Measurements from ENCODE around the gene SRP19.
"Not testable (repeated sequence)": the region's sequence is repeated elsewhere in the genome, so short reads cannot be mapped to it uniquely, and the experiment has no call there.

The SRP19 gene

DNA sequence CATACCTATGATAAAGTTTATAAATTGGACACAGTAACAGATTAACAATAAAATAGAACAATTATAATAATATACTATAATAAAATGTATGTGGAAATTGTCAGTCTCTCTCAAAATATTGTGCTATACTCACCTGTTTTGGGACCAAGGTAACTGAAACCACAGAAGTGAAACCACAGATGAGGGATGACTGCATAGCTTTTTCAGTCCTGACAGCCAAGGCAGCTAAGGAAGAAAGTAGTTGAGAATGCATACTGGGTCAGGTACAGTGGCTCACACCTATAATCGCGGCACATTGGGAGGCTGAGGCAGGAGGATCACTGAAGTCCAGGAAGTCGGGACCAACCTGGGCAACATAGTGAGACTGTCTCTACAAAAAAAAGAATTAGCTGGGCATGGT lies 8.9 kb downstream of the SRP19 start:
- in situ Hi-C loops (cut with MboI; ENCODE audit: low sequenced_read_pairs): no loop called here

DNA sequence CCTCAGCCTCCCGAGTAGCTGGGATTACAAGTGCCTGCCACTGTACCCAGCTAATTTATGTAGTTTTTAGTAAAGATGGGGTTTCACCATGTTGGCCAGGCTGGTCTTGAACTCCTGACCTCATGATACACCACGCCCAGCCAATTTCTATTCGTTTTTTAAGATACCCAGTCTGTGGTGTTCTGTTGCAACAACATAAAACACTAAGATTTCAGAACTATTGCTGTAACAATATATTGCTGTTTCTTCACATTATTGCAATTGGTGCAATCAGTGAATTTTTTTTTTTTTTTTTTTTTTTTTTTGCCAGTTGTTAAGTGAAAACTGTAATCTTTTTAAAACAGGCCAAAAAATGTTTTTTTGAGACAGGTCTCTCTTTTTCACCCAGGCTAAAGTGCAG lies 9.9 kb downstream of the SRP19 start:
- in situ Hi-C loops (cut with MboI; ENCODE audit: low sequenced_read_pairs): no loop called here

DNA sequence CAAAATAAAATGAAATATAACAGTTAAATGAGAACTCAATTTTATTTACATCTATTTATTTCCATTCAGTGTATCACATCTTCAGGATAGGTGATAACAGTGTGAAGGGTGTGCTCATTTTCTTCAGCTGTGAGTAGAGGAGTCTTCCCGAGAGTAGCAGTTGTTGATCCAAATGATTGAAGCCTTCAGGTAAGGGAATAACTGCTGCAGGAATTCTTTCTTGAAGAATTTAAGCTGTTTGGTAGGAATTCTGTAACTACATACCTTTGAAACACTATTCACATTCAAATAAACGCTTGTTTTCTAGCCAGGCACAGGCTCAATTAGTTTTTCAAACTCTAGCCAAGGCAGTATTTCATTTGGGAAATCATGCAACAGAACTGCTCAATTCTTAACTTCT lies 15.3 kb downstream of the SRP19 start:
- in situ Hi-C loops (cut with MboI; ENCODE audit: low sequenced_read_pairs): no loop called here

DNA sequence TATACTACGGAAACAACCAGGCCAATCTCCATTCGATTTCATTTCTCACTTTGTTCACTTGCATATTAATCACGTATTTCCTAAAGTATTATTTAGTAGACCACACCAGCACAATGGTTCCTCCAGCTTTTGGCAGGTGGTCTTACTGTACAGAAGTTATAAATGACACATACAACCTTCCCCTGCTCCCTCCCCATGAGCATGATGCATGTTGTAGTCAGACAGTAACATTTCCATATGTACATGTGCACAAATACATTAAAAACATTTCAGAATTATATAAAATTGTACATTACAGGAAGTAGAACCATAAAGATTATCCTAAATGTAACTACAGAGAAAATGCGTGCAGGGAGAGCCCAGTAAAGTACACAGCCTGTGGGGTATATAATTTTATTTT lies 17.0 kb downstream of the SRP19 start:
- in situ Hi-C loops (cut with MboI; ENCODE audit: low sequenced_read_pairs): no loop called here

DNA sequence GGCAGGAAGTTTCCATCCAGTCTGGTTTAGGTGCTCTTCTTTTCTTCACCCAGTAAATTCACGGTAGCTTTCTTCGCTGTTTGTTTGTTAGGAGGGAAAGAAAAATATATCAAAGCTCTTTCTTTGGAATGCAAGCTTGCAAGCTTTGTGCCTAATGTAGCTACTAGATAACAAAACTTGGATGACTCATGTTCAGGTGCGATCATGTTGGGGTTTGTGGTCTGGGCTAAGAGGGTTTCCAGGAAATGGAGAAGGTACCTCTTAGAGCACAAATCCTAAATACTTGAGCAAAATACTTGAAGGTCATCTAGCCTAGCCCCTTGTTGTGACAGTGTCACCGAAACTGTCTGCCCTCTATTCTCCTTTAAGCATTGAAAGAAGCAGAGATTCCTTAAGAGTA lies 17.7 kb downstream of the SRP19 start:
- in situ Hi-C loops (cut with MboI; ENCODE audit: low sequenced_read_pairs): no loop called here

DNA sequence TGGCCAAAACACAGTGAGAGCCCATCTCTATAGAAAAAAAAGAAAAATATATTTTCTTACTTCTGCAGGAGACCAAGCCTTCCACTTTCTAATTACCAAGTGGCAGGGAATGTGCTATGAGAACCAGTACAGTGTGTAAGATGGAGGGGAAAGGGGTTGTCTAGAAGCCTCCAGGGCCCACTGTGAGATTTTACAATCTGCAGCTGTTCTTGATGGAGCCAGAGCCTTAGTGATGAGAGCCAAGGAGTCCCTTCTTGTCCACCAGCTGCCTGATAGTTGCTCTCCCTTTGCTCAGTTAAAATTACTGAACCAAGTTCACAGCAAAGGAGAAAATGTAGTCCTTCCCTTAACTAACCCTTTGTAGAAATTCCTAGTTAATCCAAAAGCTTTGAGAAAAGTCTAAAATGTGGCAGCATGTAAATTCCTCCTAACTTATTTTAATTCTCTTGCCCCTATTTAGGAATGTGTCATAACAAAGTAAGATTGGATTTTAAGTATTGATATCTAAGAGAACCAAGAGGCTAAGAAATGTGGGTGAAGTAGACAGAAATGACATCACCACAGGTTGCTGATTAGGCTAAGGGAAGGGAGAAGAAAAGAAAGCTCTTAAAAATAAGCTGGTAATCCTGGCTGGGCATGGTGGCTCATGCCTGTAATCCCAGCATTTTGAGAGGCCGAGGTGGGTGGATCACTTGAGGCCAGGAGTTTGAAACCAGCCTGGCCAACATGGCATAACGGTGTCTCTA lies 19.3 kb downstream of the SRP19 start:
- in situ Hi-C loops (cut with MboI; ENCODE audit: low sequenced_read_pairs): no loop called here

DNA sequence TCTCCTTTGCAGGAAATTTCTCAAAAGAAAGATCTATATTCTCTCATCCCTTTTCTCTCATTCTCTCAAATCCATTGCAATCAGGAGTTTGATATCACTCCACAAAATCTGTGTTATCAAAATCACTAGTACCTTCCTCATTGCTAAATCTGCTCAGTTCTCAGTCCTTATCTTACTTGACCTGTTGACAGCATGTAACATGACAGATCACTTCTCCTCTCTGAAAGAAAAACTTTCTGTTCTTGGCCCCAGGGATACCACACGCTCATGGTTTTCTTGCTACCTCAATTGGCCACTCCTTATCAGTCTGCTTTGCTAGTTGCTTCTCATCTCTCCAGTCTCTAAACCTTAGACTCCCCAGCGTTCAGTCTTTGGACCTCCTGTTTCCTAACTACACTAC lies 22.1 kb downstream of the SRP19 start:
- in situ Hi-C loops (cut with MboI; ENCODE audit: low sequenced_read_pairs): no loop called here

DNA sequence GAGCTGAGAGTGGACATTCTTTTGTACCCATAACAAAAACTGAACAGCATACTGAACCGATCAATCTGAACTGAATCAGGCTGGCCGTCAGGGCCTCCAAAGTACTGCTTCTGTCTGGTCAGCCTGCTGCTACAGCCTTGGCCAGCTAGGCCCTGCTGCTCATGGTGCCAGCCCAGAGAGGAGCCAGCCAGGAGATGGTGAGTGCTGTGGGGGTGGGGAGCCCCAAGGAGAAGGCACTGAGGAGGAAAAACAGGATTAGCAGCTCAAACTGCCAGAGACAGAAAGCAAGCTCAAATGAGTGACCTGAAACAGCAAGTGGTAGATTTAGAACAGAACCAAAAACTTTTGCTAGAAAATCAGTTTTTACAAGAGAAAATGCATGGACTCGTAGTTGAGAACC lies 23.9 kb downstream of the SRP19 start:
- in situ Hi-C loops (cut with MboI; ENCODE audit: low sequenced_read_pairs): no loop called here

DNA sequence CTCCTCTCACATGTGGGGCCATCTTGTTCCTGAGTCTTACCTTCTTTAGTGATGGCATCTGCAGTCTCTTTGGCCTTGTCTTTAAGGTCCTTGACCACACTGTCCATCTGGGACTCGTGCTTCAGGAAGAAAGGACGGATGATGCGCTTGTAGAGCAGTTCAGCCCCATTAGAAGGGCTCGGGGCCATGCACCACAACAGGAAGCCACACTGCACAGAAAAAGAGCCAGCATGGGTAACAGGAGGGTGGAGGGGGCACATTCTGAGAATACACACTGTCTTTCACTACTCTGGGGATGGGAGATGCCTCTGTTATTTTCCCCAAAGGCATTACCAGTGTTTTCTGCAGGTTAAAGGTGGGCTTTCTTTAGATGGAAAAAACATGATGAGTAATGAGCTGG lies 25.9 kb downstream of the SRP19 start:
- in situ Hi-C loops (cut with MboI; ENCODE audit: low sequenced_read_pairs): no loop called here

DNA sequence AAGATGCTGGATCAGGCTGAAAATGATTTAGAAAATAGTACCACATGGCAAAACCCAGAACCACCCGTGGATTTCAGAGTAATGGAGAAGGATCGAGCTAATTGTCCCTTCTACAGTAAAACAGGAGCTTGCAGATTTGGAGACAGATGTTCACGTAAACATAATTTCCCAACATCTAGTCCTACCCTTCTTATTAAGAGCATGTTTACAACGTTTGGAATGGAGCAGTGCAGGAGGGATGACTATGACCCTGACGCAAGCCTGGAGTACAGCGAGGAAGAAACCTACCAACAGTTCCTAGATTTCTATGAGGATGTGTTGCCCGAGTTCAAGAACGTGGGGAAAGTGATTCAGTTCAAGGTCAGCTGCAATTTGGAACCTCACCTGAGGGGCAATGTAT lies 31.0 kb downstream of the SRP19 start:
- in situ Hi-C loops (cut with MboI; ENCODE audit: low sequenced_read_pairs): not testable (repeated sequence)

DNA sequence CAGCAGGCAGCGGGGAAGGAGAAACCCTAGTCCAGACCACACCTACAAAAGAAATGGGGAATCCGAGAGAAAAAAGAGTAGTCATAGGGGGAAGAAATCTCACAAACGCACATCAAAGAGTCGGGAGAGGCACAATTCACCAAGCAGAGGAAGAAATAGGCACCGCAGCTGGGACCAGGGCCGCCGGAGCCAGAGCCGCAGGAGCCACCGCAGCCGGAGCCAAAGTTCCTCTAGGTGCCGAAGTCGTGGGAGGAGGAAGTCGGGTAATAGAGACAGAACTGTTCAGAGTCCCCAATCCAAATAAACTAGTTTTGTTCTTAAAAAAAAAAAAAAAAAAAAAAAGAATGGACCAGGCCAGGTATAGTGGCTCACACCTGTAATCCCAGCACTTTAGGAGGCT lies 31.7 kb downstream of the SRP19 start:
- in situ Hi-C loops (cut with MboI; ENCODE audit: low sequenced_read_pairs): no loop called here

DNA sequence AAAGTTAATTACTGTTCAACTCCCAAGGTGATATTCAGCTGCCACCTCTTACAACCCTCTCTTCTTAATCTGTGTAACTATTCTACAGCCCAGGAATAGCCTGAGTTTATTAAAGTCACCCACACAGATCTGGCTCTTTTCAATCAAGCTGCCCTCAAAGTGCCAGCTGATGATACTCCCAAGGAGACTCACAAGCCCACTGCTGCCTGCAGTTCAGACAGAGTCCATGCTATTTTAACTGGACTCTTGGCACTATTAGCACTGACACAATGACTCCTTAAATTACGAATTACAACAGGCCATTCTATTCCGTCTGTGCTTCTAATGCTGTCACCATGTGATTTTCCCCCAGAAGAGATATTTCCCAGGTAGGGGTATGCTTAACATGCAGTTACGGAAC lies 34.6 kb downstream of the SRP19 start:
- in situ Hi-C loops (cut with MboI; ENCODE audit: low sequenced_read_pairs): no loop called here

DNA sequence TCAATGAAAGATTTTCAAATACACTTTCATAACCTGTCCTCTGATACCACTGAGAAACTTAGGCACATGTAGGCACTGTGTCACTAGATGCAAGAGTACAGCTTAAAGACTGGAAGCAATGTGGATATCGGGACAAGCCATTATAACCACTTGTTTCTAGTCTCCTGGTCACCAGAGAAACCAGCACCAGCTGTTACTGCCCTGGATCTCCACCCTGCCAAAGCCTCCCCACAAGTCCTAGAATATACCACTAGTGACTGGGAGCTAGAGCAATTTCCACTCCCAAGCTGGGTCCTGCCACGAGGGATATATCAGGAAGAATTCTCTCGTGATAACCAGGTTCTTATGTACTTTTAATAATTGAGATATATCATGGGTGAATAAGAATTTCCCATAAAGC lies 41.5 kb downstream of the SRP19 start:
- in situ Hi-C loops (cut with MboI; ENCODE audit: low sequenced_read_pairs): no loop called here

DNA sequence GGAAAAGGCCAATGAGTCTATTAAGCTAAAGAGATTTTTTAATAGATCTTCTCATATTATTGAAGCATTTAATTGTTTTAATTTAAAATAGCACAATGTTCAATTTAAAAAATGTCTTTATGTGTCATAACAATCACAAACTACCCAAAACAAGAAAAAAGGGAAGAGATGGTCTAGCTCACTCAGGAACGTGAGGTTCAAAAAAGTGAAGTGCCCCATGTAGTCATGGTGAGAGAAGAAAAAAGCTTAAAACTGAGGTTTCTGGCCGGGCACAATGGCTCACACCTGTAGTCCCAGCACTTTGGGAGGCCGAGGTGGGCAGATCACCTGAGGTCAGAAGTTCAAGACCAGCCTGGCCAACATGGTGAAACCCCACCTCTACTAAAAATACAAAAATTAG lies 43.9 kb downstream of the SRP19 start:
- in situ Hi-C loops (cut with MboI; ENCODE audit: low sequenced_read_pairs): not testable (repeated sequence)

DNA sequence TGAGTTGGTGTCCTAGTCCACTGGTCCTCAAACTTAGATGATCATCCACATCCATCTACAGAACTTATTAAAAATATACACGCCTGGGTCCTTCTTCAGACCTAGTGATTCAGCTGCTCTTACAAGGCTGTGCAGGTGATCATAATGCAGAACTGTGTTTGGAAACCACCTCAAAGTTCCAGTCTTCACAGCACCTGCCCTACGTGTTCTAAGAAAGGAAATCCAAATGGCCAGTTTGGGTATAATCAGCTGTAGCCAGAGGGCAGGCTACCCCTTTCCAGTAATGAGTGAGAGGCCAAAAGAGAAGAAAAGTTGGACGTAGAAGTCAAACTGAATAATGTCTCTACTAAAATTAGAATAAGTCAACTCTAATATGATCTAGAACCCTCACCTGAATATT lies 45.5 kb downstream of the SRP19 start:
- in situ Hi-C loops (cut with MboI; ENCODE audit: low sequenced_read_pairs): no loop called here

DNA sequence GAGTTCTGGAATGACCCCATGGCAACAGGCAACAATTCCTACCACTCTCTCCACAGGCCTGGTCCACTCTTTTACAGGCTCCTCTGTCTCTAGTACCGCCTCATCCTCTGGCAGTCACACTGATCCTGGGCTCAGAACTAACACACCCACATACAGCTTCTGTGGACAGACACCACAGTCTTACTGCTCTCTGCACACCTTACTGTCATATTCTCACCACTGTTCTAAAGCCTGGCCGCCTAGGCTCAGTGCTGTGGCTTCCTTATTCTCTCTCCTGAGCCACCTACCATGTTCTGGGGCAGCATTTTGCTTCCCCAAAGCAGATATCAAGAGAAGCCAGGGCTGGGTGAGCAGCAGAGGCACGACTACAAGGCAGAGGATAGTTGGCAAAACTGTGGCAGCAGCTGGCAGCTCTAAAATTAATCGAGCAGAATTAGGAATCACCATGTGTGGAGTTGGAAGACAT lies 46.1 kb downstream of the SRP19 start:
- in situ Hi-C loops (cut with MboI; ENCODE audit: low sequenced_read_pairs): no loop called here

DNA sequence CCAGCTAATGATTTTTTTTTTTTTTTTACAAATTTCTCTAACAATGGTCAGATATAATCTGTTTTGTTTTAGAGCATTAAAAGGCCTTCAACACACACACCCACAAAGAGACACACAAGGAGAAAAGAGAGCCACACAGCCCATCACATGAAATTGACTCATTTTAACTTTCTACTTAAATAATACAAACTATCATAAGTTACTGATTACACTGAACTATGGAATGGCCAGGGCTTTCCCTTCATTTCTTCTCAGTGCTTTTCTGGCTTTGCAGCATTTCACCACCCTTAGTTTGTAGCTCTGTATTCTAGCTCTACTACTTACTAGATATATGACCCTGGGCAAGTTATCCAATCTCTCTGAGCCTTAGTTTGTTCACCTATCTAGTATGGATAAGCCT lies 47.8 kb downstream of the SRP19 start:
- in situ Hi-C loops (cut with MboI; ENCODE audit: low sequenced_read_pairs): no loop called here

DNA sequence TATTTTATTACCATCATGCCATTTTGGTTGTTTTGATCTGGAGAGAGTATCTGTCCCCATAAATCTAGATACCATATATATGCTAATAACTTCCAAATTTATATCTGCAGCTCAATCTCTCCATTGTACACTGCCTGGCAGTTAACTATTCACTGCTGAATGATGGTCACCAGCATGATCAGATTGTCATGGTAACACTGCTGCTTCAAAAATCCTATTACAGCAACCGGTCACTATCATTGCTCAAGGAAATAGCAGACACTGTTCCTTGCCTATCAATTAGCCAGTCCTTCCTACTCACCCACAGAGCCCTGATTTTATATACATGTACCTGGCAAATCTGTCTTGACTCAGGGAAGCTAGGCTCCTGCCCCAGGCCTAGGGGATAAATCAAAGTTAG lies 49.4 kb downstream of the SRP19 start:
- in situ Hi-C loops (cut with MboI; ENCODE audit: low sequenced_read_pairs): no loop called here

DNA sequence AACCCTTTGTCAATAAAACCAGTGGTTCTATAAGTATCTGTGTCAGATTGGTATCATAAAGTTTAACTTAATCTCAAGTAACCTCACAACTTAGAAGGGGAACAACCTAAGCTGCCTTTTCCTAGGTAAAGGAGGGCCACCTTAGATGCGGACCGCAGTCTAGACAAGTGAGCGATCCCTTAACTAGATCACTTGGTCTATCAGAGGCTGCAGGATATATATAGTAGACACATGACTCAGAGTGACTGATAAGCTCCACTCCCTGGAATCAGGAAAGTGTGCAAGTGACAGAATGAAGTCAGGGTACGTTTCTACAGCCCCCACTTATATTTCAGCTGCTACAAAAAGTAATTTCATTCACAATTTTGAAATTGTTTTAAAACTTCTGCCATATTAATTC lies 53.5 kb downstream of the SRP19 start:
- in situ Hi-C loops (cut with MboI; ENCODE audit: low sequenced_read_pairs): no loop called here

DNA sequence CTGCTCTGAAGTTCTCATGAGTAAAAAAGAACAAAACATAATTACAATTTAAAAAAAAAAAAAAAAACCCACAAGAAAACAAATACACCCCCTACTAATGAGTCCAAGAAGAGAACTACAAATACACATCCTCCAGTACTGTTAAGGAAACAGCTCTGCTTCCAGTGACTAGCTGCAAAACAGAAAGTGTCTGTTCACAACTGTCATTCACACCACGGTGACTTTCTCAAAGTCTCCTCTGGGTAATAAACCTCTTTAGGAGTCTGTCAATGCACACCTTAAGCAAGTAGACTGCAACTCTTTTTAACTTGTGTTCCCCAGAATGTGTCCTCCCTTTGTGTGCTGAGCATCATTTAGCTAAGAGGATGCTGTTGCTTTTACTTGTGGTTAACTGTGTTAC lies 54.7 kb downstream of the SRP19 start:
- in situ Hi-C loops (cut with MboI; ENCODE audit: low sequenced_read_pairs): no loop called here

DNA sequence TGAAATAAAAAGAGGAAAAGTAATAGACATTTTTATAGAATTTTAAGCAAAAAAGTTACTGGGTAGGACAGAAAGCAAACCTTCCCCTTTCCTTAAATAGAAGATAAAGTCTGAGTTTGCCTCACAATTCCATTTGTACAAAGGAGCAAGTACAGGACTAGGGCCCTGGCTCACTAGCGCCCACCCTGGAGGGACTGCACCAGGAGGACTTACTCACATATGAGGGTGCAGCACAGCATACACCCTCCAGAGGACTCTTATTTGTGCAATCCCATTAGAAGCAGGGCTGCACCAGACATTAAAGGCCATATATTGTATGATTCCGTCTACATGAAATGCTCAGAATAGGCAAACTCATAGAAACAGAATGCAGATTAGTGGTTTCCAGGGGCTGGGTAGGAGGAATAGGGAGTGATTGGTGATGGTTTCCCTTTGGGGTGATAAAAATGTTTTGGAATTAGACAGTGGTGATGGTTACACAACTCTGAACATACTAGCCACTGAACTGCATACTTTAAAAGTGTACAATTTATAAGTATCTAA lies 56.4 kb downstream of the SRP19 start:
- in situ Hi-C loops (cut with MboI; ENCODE audit: low sequenced_read_pairs): no loop called here

DNA sequence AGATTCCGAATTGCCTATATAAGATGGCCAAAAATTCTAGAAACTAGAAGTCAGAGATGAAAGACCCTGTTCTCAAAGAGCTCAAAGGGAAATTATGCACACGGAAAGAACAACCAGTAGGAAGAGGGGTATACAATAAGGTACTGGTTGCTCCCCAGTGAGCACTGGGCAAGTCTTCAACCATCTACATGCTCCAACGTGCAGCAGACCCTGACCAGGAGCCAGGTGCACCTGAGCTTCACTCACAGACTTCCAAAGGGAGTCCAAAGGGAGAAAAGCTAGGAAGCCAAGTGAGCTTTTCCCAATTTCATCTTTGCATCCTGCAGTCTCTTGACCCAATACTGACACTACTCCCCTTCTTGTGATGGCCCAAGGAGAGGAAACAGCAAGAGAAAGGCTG lies 57.0 kb downstream of the SRP19 start:
- in situ Hi-C loops (cut with MboI; ENCODE audit: low sequenced_read_pairs): no loop called here

DNA sequence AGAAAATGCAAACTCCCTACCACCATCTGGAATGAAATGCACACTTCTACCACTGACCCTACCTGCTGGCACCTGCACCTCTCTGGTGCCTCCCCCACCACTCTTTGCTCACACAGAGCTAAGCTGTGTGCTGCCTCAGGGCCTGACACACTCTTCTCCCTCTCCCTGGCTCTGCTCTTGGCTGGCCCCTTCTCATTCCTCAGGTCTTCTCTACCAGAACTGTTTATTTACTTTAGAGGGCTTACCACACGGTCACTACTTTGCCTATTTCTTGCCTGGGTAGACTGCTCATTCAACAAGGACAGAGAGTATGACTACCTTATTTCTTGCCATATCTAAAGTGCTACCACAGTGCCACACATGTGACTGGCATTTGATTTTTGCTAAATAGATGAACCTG lies 57.6 kb downstream of the SRP19 start:
- in situ Hi-C loops (cut with MboI; ENCODE audit: low sequenced_read_pairs): no loop called here
